ENCODE data around the gene CLSTN3.

DNA sequence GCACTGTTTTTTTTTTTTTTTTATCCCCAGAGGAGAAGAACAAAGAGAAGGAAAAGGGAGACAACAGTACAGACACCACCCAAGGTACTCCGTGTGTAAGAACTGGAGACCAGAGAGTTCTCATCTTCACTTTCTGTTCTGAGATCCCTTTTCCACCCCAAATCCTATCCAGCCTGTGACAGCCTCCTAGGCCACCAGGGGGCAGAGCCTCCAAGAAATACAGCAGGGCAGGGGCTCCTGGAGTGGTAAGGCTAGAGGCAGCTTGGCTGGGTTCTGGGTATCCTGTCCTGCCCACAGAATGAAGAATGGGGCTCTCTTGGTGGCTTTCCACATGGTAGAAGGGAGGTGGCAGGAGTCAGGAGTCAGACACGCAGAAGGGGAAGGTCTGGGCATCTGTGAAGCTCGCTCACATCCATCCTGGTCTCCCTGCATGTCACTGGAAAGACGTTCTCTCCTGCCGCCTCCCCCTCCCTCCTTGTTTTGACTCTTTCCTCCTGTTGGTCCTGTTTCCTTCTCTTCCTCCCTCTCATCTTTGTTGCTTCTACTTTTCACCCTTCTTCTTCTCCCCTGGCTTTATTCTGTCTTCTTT, 12.0 kb downstream of the CLSTN3 start:
- TF ChIP-seq CBFB (CRISPR knock-in tag; IDR thresholded peaks at IDR 0.05) (no peak), SMARCB1 (IDR thresholded peaks at IDR 0.05; ENCODE audit: insufficient read length, low read depth) (no peak), SOX6 (IDR thresholded peaks at IDR 0.05) (no peak)
- TF ChIP-seq, protein P1, sequence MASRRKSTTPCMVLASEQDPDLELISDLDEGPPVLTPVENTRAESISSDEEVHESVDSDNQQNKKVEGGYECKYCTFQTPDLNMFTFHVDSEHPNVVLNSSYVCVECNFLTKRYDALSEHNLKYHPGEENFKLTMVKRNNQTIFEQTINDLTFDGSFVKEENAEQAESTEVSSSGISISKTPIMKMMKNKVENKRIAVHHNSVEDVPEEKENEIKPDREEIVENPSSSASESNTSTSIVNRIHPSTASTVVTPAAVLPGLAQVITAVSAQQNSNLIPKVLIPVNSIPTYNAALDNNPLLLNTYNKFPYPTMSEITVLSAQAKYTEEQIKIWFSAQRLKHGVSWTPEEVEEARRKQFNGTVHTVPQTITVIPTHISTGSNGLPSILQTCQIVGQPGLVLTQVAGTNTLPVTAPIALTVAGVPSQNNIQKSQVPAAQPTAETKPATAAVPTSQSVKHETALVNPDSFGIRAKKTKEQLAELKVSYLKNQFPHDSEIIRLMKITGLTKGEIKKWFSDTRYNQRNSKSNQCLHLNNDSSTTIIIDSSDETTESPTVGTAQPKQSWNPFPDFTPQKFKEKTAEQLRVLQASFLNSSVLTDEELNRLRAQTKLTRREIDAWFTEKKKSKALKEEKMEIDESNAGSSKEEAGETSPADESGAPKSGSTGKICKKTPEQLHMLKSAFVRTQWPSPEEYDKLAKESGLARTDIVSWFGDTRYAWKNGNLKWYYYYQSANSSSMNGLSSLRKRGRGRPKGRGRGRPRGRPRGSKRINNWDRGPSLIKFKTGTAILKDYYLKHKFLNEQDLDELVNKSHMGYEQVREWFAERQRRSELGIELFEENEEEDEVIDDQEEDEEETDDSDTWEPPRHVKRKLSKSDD (conservative IDR thresholded peaks at IDR 0.05; ENCODE audit: low read length), result no peak
- TF ChIP-seq, protein P2, sequence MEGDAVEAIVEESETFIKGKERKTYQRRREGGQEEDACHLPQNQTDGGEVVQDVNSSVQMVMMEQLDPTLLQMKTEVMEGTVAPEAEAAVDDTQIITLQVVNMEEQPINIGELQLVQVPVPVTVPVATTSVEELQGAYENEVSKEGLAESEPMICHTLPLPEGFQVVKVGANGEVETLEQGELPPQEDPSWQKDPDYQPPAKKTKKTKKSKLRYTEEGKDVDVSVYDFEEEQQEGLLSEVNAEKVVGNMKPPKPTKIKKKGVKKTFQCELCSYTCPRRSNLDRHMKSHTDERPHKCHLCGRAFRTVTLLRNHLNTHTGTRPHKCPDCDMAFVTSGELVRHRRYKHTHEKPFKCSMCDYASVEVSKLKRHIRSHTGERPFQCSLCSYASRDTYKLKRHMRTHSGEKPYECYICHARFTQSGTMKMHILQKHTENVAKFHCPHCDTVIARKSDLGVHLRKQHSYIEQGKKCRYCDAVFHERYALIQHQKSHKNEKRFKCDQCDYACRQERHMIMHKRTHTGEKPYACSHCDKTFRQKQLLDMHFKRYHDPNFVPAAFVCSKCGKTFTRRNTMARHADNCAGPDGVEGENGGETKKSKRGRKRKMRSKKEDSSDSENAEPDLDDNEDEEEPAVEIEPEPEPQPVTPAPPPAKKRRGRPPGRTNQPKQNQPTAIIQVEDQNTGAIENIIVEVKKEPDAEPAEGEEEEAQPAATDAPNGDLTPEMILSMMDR (IDR thresholded peaks at IDR 0.05 in 2 of 3, conservative IDR thresholded peaks at IDR 0.05 in 1 of 3; ENCODE audit: insufficient read depth in 2 of 3, low read depth in 1 of 3, low read length in 3 of 3), result peak; percentile 74 to 81 (median 76)
- TF ChIP-seq, protein P3, sequence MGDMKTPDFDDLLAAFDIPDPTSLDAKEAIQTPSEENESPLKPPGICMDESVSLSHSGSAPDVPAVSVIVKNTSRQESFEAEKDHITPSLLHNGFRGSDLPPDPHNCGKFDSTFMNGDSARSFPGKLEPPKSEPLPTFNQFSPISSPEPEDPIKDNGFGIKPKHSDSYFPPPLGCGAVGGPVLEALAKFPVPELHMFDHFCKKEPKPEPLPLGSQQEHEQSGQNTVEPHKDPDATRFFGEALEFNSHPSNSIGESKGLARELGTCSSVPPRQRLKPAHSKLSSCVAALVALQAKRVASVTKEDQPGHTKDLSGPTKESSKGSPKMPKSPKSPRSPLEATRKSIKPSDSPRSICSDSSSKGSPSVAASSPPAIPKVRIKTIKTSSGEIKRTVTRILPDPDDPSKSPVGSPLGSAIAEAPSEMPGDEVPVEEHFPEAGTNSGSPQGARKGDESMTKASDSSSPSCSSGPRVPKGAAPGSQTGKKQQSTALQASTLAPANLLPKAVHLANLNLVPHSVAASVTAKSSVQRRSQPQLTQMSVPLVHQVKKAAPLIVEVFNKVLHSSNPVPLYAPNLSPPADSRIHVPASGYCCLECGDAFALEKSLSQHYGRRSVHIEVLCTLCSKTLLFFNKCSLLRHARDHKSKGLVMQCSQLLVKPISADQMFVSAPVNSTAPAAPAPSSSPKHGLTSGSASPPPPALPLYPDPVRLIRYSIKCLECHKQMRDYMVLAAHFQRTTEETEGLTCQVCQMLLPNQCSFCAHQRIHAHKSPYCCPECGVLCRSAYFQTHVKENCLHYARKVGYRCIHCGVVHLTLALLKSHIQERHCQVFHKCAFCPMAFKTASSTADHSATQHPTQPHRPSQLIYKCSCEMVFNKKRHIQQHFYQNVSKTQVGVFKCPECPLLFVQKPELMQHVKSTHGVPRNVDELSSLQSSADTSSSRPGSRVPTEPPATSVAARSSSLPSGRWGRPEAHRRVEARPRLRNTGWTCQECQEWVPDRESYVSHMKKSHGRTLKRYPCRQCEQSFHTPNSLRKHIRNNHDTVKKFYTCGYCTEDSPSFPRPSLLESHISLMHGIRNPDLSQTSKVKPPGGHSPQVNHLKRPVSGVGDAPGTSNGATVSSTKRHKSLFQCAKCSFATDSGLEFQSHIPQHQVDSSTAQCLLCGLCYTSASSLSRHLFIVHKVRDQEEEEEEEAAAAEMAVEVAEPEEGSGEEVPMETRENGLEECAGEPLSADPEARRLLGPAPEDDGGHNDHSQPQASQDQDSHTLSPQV (IDR thresholded peaks at IDR 0.05), result no peak
- TF ChIP-seq, protein P4, sequence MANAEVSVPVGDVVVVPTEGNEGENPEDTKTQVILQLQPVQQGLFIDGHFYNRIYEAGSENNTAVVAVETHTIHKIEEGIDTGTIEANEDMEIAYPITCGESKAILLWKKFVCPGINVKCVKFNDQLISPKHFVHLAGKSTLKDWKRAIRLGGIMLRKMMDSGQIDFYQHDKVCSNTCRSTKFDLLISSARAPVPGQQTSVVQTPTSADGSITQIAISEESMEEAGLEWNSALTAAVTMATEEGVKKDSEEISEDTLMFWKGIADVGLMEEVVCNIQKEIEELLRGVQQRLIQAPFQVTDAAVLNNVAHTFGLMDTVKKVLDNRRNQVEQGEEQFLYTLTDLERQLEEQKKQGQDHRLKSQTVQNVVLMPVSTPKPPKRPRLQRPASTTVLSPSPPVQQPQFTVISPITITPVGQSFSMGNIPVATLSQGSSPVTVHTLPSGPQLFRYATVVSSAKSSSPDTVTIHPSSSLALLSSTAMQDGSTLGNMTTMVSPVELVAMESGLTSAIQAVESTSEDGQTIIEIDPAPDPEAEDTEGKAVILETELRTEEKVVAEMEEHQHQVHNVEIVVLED (CRISPR knock-in tag; IDR thresholded peaks at IDR 0.05), result no peak

All from K562 (cell line).